ENCODE results near the gene SMARCC1.

The SMARCC1 gene

GRCh38 chr3:47688488-47688887 is 93.2 kb downstream of the SMARCC1 start:
- DNase-seq = no peak

DNA sequence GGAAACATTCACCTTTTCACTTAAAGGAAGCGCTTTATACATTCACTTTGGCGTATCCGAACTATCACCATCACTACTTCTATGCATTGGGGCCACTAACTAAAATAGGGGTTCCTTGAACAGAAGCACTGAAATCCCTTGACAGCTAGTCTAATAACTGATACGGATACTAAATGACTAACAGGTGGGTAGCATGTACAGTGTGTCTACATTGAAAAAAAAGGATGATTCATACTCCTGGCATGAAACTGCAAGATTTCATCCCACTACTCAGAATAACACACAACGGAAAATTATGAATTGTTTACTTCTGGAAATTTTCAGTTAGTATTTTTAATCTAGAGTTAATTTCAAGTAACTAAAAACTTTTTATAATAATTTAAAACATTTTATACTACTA is 96.7 kb downstream of the SMARCC1 start:
- no peak for DNase-seq

- DNase-seq = no peak
These were observed 100.7 kb downstream of the SMARCC1 start for GRCh38 chr3:47681016-47681415.

- DNase-seq = no peak
These were observed 103.0 kb downstream of the SMARCC1 start for GRCh38 chr3:47678446-47679338.

GRCh38 chr3:47669026-47669749 is 112.5 kb downstream of the SMARCC1 start:
- no peak for DNase-seq

GRCh38 chr3:47666118-47666517 is 115.6 kb downstream of the SMARCC1 start:
- DNase-seq = no peak

DNA sequence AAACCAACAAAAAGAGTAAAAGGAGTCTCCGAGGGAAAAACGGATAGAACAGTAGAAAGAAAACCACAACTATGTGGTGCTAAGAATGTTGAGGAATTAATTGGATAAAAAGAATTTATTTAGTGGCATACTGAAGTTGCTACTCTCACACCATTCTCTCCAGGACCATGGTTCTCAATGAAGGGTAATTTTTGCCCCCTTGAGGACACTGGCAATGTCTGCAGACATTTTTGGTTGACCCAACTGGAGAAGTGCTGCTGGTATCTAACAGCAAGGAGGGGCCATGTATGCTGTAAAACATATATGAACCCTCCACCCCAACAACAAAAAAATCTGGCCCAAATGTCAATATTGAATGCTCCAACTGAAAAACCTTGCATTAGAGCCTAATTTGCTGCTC is 117.2 kb downstream of the SMARCC1 start:
- DNase-seq = no peak

DNA sequence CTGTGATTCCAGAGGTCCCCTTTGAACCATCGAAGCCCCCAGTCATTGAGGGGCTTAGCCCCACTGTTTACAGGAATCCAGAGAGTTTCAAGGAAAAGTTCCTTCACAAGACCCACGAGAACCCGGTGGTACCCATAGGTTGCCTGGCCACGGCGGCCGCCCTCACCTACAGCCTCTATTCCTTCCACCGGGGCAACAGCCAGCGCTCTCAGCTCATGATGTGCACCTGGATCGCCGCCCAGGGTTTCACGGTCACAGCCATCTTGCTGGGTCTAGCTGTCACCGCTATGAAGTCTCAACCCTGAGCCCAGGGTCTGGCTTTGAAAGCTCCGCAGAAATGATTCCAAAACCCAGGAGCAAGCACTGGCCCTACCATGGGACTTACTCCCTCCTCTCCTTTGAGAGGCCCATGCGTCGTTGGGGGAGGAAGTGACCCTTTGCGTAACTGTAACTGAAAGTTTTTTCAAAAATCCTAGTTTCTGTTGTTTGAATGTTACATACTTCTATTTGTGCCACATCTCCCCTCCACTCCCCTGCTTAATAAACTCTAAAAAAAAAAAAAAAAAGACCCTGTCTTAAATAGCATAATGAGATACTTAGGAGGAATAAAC is 118.0 kb downstream of the SMARCC1 start:
- DNase-seq = no peak

GRCh38 chr3:47661121-47661752 is 120.5 kb downstream of the SMARCC1 start:
- DNase-seq = no peak

GRCh38 chr3:47658444-47658843 is 123.2 kb downstream of the SMARCC1 start:
- DNase-seq = no peak

GRCh38 chr3:47652142-47652541 is 129.6 kb downstream of the SMARCC1 start:
- DNase-seq = no peak

DNA sequence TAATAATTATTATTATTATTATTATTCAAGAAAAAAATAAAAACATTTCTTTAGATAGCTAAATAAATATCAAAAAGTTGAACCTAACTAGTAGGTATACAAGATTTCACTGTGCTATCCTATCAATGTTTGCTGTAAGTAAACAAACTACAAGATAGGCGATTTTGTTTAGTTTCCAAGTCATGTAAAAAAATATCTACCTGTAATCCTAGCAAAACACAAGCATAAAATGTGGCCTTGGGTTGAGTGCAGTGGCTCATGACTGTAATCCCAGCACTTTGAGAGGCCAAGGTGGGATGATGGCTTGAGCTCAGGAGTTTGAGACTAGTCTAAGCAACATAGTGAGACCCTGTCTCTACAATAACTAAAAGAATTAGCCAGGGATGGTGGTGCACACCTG is 131.4 kb downstream of the SMARCC1 start:
- no peak for DNase-seq

DNA sequence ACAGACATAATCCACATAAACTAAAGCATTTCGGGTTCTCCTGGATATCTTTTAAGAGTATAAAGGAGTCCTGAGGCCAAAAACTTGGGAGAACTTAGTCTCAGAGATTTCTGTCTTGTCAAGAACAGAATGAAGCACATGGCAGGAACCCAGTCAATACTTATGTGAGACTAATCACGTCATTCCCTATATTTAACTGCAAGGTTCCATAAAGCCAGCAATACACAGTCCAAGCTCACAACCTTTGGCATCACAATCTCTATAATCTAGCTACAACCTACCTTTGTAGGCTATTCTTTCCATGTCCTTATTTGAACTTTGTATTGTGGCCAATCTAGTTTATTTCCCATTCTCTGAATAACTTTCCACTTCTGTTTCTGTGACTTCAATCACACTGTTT is 134.1 kb downstream of the SMARCC1 start:
- DNase-seq = no peak

DNA sequence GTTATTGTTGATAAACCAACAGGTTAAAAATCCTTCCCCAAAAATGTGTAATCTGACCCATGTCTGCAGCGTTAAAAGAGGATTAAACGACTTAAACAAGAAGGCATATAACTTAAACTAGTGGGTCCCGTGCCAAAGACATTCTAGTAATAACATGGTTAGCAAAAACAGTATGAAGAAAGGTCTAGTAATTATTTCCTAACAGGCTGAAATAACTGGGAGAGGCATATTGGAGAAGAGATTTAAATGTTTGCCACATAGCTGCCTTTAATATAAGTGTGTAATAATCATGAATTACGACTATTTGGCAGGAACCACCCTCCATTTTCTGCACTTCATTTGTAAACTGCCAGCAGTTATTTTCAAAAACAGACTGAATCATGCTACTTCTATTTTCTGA is 135.3 kb downstream of the SMARCC1 start:
- DNase-seq = no peak

DNA sequence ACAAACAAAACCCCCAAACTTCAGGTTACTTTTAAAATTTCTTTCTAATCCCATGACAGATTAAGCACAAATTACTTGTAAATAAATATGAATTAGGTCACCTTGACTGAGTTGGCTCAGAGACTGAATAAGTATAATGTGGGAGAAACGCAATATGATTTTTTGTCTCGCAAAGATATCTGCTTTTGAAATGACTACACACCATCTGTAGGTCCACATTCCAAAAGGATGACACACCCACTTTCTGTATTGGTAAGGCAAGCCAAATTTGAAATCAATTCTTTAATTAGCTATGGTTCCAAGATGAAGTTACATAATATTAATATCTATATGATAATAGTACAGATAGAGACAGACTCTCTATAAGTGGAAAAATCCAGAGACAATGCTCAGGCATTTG is 136.1 kb downstream of the SMARCC1 start:
- DNase-seq = no peak

GRCh38 chr3:47643092-47643491 is 138.6 kb downstream of the SMARCC1 start:
- DNase-seq = no peak

- DNase-seq = no peak
These were observed 140.0 kb downstream of the SMARCC1 start for GRCh38 chr3:47641739-47642138.

DNA sequence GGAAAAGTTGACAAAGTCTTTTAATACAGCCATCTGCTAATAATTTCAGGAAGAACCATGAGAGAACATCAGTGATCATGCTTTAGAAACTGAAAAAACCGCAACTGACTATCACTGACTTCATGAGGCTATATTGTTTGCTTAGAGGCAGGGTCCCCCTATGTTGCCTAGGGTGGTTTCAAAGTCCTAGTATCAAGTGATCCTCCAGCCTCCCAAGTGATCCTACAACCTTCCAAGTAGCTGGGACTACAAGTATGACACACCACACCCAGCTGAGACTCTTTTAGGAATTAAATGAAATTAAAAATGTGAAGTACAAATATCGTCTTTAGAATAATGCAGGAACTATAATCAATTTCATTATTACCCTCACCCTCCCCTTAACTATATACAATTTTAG is 144.8 kb downstream of the SMARCC1 start:
- DNase-seq = no peak

DNA sequence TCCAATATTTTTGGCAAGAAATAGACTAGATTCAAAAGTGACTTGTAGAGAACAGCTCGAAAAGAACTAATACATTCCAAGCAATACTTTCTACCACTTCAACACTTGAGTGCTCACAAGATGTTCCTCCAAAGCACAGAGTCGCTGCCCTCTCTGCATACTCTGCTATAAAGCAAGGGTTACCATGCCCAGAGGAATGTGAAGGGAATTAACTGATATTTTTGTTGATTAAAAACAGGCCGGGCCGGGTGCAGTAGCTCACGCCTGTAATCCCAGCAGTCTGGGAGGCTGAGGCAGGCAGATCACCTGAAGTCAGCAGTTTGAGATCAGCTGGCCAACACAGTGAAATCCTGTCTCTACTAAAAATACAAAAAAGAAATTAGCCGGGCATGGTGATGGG is 145.5 kb downstream of the SMARCC1 start:
- no peak for DNase-seq

GRCh38 chr3:47635536-47635935 is 146.2 kb downstream of the SMARCC1 start:
- DNase-seq = no peak

DNA sequence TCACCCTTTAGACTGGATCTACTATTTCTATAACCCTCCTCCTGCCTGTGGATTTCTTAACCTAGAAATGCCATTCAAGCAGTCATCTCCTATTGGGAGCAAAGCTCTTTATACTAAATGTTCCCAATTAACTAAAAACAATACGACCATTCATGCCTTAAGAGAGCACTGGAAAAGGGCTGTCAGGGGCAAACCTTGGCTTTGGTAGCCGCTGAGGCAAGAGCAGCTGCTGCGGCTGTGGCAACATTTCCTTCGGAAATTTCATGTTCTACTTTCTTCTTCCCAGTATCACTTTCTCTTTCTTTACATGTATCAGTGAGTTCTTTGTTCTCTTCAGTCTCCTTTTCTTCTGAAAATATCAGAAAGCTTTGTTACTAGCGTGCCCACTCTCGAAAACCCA is 146.7 kb downstream of the SMARCC1 start:
- DNase-seq = no peak

DNA sequence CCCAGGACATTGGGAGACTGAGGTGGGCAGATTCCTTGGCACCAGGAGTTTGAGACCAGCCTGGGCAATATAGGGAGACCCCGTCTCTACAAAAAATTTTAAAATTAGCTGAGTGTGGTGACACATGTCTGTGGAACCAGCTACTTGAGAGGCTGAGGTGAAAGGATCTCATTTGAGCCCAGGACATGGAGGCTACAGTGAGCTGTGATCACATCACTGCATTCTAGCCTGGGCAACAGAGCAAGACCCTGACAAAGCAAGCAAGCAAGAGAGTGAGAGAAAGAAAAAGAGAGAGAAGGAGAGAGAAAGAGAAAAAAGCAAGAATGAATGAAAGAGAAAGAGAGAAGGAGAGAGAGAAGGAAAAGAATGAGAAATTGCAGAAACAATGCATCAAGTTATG is 150.9 kb downstream of the SMARCC1 start:
- no peak for DNase-seq

- no peak for DNase-seq
These were observed 151.9 kb downstream of the SMARCC1 start for GRCh38 chr3:47629770-47630169.

All from DMS 273 treated with DMSO at 0.1 percent for 48 hours (cell line).